ENCODE data around the gene PF4V1. TPM values are rescaled to one million over a fixed set of nuclear protein-coding genes. Genes with fewer than 3 reads are reported as not detected.

PF4V1 gene
- total RNA-seq, 6 experiments from 2014 or later: not detected

DNA sequence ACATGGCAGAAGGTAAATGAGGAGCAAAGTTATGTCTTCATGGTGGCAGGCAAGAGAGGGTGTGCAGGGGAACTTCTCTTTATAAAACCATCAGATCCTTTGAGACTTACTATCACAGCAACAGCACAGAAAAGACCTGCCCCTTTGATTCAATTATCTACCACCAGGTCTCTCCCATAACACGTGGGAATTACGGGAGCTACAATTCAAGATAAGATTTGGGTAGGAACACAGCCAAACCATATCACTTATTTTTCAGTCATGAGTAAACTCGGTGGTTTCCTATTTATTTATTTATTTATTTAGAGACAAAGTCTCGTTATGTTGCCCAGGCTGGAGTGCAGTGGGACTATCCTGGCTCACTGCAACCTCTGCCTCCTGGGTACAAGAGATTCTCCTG is 38.2 kb downstream of the PF4V1 start:
- Mint-ChIP-seq H3K36me3 (ENCODE audit: low read depth) (no peaks in the 10 kb centered on the region), H3K9me3 (no peaks in the 10 kb centered on the region), H3K4me3 (no peak overlapping the region), H3K27ac (no peak overlapping the region), H3K4me1 (ENCODE audit: low read depth) (peaks cover 39% of the 10 kb centered on the region), H3K27me3 (ENCODE audit: insufficient read depth) (no peaks in the 10 kb centered on the region)
- DNase-seq: no peak
- TF ChIP-seq, protein P1, sequence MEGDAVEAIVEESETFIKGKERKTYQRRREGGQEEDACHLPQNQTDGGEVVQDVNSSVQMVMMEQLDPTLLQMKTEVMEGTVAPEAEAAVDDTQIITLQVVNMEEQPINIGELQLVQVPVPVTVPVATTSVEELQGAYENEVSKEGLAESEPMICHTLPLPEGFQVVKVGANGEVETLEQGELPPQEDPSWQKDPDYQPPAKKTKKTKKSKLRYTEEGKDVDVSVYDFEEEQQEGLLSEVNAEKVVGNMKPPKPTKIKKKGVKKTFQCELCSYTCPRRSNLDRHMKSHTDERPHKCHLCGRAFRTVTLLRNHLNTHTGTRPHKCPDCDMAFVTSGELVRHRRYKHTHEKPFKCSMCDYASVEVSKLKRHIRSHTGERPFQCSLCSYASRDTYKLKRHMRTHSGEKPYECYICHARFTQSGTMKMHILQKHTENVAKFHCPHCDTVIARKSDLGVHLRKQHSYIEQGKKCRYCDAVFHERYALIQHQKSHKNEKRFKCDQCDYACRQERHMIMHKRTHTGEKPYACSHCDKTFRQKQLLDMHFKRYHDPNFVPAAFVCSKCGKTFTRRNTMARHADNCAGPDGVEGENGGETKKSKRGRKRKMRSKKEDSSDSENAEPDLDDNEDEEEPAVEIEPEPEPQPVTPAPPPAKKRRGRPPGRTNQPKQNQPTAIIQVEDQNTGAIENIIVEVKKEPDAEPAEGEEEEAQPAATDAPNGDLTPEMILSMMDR (IDR thresholded peaks at IDR 0.05): no peak

DNA sequence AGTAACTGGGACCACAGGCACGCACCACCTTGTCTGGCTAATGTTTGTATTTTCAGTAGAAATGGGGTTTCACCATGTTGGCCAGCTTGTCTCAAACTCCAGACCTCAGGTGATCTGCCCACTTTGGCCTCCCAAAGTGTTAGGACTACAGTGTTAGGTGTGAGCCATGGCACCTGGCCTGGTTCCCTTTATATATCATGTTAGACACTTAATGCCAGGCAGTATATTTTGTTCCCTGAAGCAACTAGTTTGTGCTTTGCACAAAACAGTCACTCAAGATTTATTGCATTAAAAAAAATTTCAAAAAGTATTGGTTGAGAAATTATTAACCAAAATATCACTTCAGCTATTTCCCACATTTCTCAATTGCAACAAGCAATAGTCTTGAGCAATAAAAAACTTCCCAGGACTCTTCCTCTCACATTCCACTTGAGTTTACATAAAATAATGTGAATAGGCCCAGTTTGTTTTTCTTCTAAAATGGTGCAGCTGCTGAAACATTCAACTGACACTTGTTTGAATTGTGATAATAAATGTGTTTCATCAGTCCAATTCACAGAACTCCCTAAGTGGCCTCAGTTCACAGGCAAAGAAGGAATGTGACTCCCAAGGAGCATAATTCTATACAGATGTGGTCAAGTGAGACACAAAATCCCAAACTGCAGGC is 38.8 kb downstream of the PF4V1 start:
- Mint-ChIP-seq H3K36me3 (ENCODE audit: low read depth) (no peaks in the 10 kb centered on the region), H3K4me3 (no peak overlapping the region), H3K27me3 (ENCODE audit: insufficient read depth) (no peaks in the 10 kb centered on the region), H3K4me1 (ENCODE audit: low read depth) (peaks cover 33% of the 10 kb centered on the region), H3K9me3 (no peaks in the 10 kb centered on the region), H3K27ac (no peak overlapping the region; the same call in 1 of the 2 replicates)
- DNase-seq: peak; percentile 8
- TF ChIP-seq, protein P1 (IDR thresholded peaks at IDR 0.05): no peak

DNA sequence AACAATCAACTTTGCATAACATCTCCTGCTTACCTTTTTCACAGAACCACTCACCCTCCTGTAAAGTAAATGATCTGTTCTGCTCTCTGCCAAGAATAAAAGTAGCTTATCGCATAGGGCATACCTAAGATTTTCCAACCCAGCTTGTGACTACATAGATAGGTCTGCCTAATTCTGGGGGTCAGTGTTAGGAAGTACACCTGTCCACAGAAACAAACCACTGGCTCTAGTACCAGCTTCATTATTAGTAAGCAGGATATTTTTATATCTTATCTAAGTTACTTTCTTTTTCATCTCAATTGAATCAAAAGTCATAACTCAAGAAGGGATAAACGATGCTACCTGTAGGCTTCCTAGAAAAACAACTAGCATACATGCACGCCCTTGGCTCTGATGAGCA is 39.9 kb downstream of the PF4V1 start:
- Mint-ChIP-seq H3K9me3 (no peaks in the 10 kb centered on the region), H3K4me1 (ENCODE audit: low read depth) (peaks cover 38% of the 10 kb centered on the region), H3K27ac (no peak overlapping the region), H3K36me3 (ENCODE audit: low read depth) (no peaks in the 10 kb centered on the region), H3K4me3 (no peak overlapping the region), H3K27me3 (ENCODE audit: insufficient read depth) (no peaks in the 10 kb centered on the region)
- no peak for DNase-seq
- TF ChIP-seq, protein P1 (IDR thresholded peaks at IDR 0.05): no peak

- Mint-ChIP-seq H3K4me3 (no peak overlapping the region), H3K4me1 (ENCODE audit: low read depth) (peaks cover 38% of the 10 kb centered on the region), H3K36me3 (ENCODE audit: low read depth) (no peaks in the 10 kb centered on the region), H3K27me3 (ENCODE audit: insufficient read depth) (no peaks in the 10 kb centered on the region), H3K9me3 (no peaks in the 10 kb centered on the region), H3K27ac (no peak overlapping the region)
- TF ChIP-seq, protein P1 (IDR thresholded peaks at IDR 0.05): no peak
- no peak for DNase-seq
Measured at GRCh38 chr4:73894001-73894400, 40.9 kb downstream of the PF4V1 start.

- Mint-ChIP-seq H3K4me3 (no peak overlapping the region), H3K27ac (no peak overlapping the region)
Measured at GRCh38 chr4:73895201-73896175, 42.4 kb downstream of the PF4V1 start.

More at GRCh38 chr4:73895201-73896175, 42.4 kb downstream of the PF4V1 start:
- Mint-ChIP-seq H3K36me3 (ENCODE audit: low read depth) (no peaks in the 10 kb centered on the region), H3K9me3 (no peaks in the 10 kb centered on the region), H3K27me3 (ENCODE audit: insufficient read depth) (peaks cover 2% of the 10 kb centered on the region; the same call in 1 of the 2 replicates), H3K4me1 (ENCODE audit: low read depth) (peaks cover 31% of the 10 kb centered on the region)
- TF ChIP-seq, protein P1 (IDR thresholded peaks at IDR 0.05): no peak
- no peak for DNase-seq
